ENCODE data around the gene CDH23.

- TF ChIP-seq, protein P1, sequence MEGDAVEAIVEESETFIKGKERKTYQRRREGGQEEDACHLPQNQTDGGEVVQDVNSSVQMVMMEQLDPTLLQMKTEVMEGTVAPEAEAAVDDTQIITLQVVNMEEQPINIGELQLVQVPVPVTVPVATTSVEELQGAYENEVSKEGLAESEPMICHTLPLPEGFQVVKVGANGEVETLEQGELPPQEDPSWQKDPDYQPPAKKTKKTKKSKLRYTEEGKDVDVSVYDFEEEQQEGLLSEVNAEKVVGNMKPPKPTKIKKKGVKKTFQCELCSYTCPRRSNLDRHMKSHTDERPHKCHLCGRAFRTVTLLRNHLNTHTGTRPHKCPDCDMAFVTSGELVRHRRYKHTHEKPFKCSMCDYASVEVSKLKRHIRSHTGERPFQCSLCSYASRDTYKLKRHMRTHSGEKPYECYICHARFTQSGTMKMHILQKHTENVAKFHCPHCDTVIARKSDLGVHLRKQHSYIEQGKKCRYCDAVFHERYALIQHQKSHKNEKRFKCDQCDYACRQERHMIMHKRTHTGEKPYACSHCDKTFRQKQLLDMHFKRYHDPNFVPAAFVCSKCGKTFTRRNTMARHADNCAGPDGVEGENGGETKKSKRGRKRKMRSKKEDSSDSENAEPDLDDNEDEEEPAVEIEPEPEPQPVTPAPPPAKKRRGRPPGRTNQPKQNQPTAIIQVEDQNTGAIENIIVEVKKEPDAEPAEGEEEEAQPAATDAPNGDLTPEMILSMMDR (conservative IDR thresholded peaks at IDR 0.05 in 1 of 2, IDR thresholded peaks at IDR 0.05 in 1 of 2; ENCODE audit: low read depth in 1 of 2, low read length in 2 of 2) = no peak
- no peak for TF ChIP-seq EZH2 (IDR thresholded peaks at IDR 0.05; ENCODE audit: low read length, missing control alignments)
Observed at GRCh38 chr10:71368176-71368575, 28.5 kb upstream of the CDH23 start.

All from fibroblast of lung (primary cell).